Neuronal stem cell (in vitro differentiated cells): Measurements from ENCODE around the gene SPIRE2.
"Not testable (repeated sequence)": the region's sequence is repeated elsewhere in the genome, so short reads cannot be mapped to it uniquely, and the experiment has no call there.

Source experiments
- DNase-seq: peaks from one replicate; pipeline ENCODE4 v3.0.0-alpha.2; 2013; ENCODE audit warnings: low spot score
- H2AFZ ChIP-seq: one replicate; pipeline ENCODE4 v1.6.1; 2013; ENCODE audit warnings: mild to moderate bottlenecking, low read length, inconsistent platforms
- H2AK5ac ChIP-seq: 2 replicates; pipeline ENCODE4 v1.6.1; 2013; ENCODE audit warnings: low read depth, mild to moderate bottlenecking, inconsistent platforms, low read length, moderate library complexity, mixed read lengths
- H2BK120ac ChIP-seq: 2 replicates; pipeline ENCODE4 v1.6.1; 2013; ENCODE audit warnings: low read depth, mild to moderate bottlenecking, inconsistent platforms, low read length, moderate library complexity, mixed read lengths
- H2BK12ac ChIP-seq: one replicate; pipeline ENCODE4 v1.6.1; 2013; ENCODE audit warnings: low read length, inconsistent platforms
- H2BK15ac ChIP-seq: 2 replicates; pipeline ENCODE4 v1.6.1; 2013; ENCODE audit warnings: mild to moderate bottlenecking, low read length, inconsistent platforms, mixed read lengths
- H2BK5ac ChIP-seq: one replicate; pipeline ENCODE4 v1.6.1; 2013; ENCODE audit warnings: inconsistent platforms, mild to moderate bottlenecking, low read length, moderate library complexity
- H3K14ac ChIP-seq: one replicate; pipeline ENCODE4 v1.6.1; 2013; ENCODE audit warnings: low read length, inconsistent platforms
- H3K18ac ChIP-seq: 2 replicates; pipeline ENCODE4 v1.6.1; 2013; ENCODE audit warnings: low read length, inconsistent platforms
- H3K23ac ChIP-seq: 2 replicates; pipeline ENCODE4 v1.6.1; 2013; ENCODE audit warnings: low read depth, mild to moderate bottlenecking, mixed read lengths, low read length, inconsistent platforms; ENCODE audit not compliant: poor library complexity
- H3K27ac ChIP-seq: replicated peaks from 3 replicates; pipeline ENCODE4 v1.5.1; 2013; ENCODE audit warnings: low read length, inconsistent platforms
- H3K27me3 ChIP-seq, 3 experiments: 2 replicates each; pipeline ENCODE4 v1.6.1; 2013; ENCODE audit warnings: low read length in 3 of 3, mild to moderate bottlenecking in 2 of 3, inconsistent platforms in 1 of 3, low read depth in 1 of 3, mixed read lengths in 1 of 3, moderate library complexity in 1 of 3; ENCODE audit not compliant: control insufficient read depth in 3 of 3, insufficient read depth in 3 of 3
- H3K36me3 ChIP-seq, 2 donors: replicated peaks in 1 of 2; 2 replicates each; pipeline ENCODE4 v1.6.1; 2013; ENCODE audit warnings: low read length in 2 of 2; ENCODE audit not compliant: control insufficient read depth in 2 of 2, insufficient read depth in 2 of 2
- H3K4ac ChIP-seq: 2 replicates; pipeline ENCODE4 v1.6.1; 2013; ENCODE audit warnings: inconsistent platforms, mild to moderate bottlenecking, low read length, moderate library complexity
- H3K4me1 ChIP-seq, 2 donors: 1 replicate in 1 of 2; 2 replicates in 1 of 2; pipeline ENCODE4 v1.6.1; 2013; ENCODE audit warnings: low read length in 2 of 2, low read depth in 1 of 2; ENCODE audit not compliant: control insufficient read depth in 2 of 2, insufficient read depth in 1 of 2
- H3K4me2 ChIP-seq: one replicate; pipeline ENCODE4 v1.6.1; 2013; ENCODE audit warnings: mild to moderate bottlenecking, low read length, inconsistent platforms; ENCODE audit not compliant: insufficient read depth, poor library complexity, severe bottlenecking
- H3K4me3 ChIP-seq, 2 donors: 2 replicates each; pipeline ENCODE4 v1.5.1; 2013; ENCODE audit warnings: low read length in 2 of 2, mild to moderate bottlenecking in 2 of 2, inconsistent platforms in 1 of 2, moderate library complexity in 1 of 2
- H3K79me1 ChIP-seq: one replicate; pipeline ENCODE4 v1.6.1; 2013; ENCODE audit warnings: low read depth, mild to moderate bottlenecking, inconsistent platforms, low read length, moderate library complexity
- H3K9ac ChIP-seq: one replicate; pipeline ENCODE4 v1.6.1; 2013; ENCODE audit warnings: mild to moderate bottlenecking, low read depth, low read length, inconsistent platforms; ENCODE audit not compliant: poor library complexity
- H3K9me3 ChIP-seq, 2 donors: replicated peaks in 1 of 2; 2 replicates each; pipeline versions ENCODE3 to v1.6.1; 2013; ENCODE audit warnings: low read length in 2 of 2, mild to moderate bottlenecking in 2 of 2, inconsistent platforms in 1 of 2, low read depth in 1 of 2, mixed read lengths in 1 of 2, moderate library complexity in 1 of 2; ENCODE audit not compliant: control insufficient read depth in 2 of 2, insufficient read depth in 1 of 2
- H4K8ac ChIP-seq: one replicate; pipeline ENCODE4 v1.6.1; 2013; ENCODE audit warnings: low read depth, mild to moderate bottlenecking, inconsistent platforms, low read length, moderate library complexity
- H4K91ac ChIP-seq: one replicate; pipeline ENCODE4 v1.6.1; 2013; ENCODE audit warnings: low read length, low read depth, mild to moderate bottlenecking, inconsistent platforms; ENCODE audit not compliant: poor library complexity
- WGBS, 2 donors: extraction: QIAGEN DNeasy Blood & Tissue Kit; methylation state at CpG; one replicate each; pipeline ENCODE4 v1.1.7; 2013; ENCODE audit warnings: missing lambda C conversion rate in 2 of 2, mixed read lengths in 1 of 2; ENCODE audit not compliant: insufficient read length in 2 of 2, insufficient replicate concordance in 1 of 2; ENCODE audit errors: extremely low coverage in 2 of 2; 5-methylcytosine and 5-hydroxymethylcytosine counted together

The SPIRE2 gene

GRCh38 chr16:89879123-89879522 is 50.8 kb downstream of the SPIRE2 start:
- Histone ChIP-seq H3K36me3 (peaks cover 27 to 87% of the 10 kb centered on the region in 2 donors), H3K9me3 (peaks cover 2 to 11% of the 10 kb centered on the region in 2 donors), H4K91ac (peak overlapping the region; percentile 69)
- H3K14ac ChIP-seq, H3K4me1 ChIP-seq, H2AFZ ChIP-seq, H2AK5ac ChIP-seq, H3K4me3 ChIP-seq, H4K8ac ChIP-seq, H3K27ac ChIP-seq, H2BK120ac ChIP-seq, H2BK15ac ChIP-seq, H3K4ac ChIP-seq, H2BK12ac ChIP-seq, H3K18ac ChIP-seq, H3K23ac ChIP-seq, H2BK5ac ChIP-seq, H3K27me3 ChIP-seq, DNase-seq, H3K9ac ChIP-seq, H3K4me2 ChIP-seq, H3K79me1 ChIP-seq: not testable (repeated sequence)
- no CpG with 5 or more reads among the region's 28 CpGs for WGBS, 2 donors

GRCh38 chr16:89880477-89881367 is 52.4 kb downstream of the SPIRE2 start:
- H2AK5ac ChIP-seq: no peak overlapping the region
- H3K4me2 ChIP-seq: no peak overlapping the region
- H3K9me3 ChIP-seq: peaks cover 0 to 5% of the 10 kb centered on the region in 2 donors
- H3K14ac ChIP-seq: no peak overlapping the region
- no peak overlapping the region for H3K4me3 ChIP-seq
- no peaks in the 10 kb centered on the region for H3K4me1 ChIP-seq
- H3K79me1 ChIP-seq: peaks cover 2% of the 10 kb centered on the region
- no peak overlapping the region for H2BK5ac ChIP-seq
- no peak overlapping the region for H3K27ac ChIP-seq
- no peak overlapping the region for H3K18ac ChIP-seq
- H2AFZ ChIP-seq: no peak overlapping the region
- no peak overlapping the region for H2BK12ac ChIP-seq
- H3K23ac ChIP-seq: no peak overlapping the region
- WGBS, 2 donors: no CpG with 5 or more reads among the region's 18 CpGs
- no peak overlapping the region for H4K8ac ChIP-seq
- no peak overlapping the region for H3K4ac ChIP-seq
- no peak for DNase-seq
- H3K9ac ChIP-seq: no peak overlapping the region
- no peak overlapping the region for H2BK120ac ChIP-seq
- no peaks in the 10 kb centered on the region for H3K27me3 ChIP-seq
- H2BK15ac ChIP-seq: no peak overlapping the region
- H4K91ac ChIP-seq: no peak overlapping the region
- peaks cover 29 to 89% of the 10 kb centered on the region in 2 donors for H3K36me3 ChIP-seq

GRCh38 chr16:89881368-89881730 is 53.1 kb downstream of the SPIRE2 start:
- no peak overlapping the region for H3K4ac ChIP-seq
- H3K4me1 ChIP-seq: no peaks in the 10 kb centered on the region
- H3K27ac ChIP-seq: no peak overlapping the region
- H3K4me3 ChIP-seq: no peak overlapping the region
- DNase-seq: no peak
- peaks cover 2% of the 10 kb centered on the region for H3K79me1 ChIP-seq
- no peak overlapping the region for H2BK12ac ChIP-seq
- no peak overlapping the region for H3K14ac ChIP-seq
- no peak overlapping the region for H2BK120ac ChIP-seq
- no CpG with 5 or more reads among the region's 6 CpGs for WGBS, 2 donors
- no peak overlapping the region for H2AK5ac ChIP-seq
- no peak overlapping the region for H2BK15ac ChIP-seq
- no peak overlapping the region for H2AFZ ChIP-seq
- no peaks in the 10 kb centered on the region for H3K9me3 ChIP-seq
- no peak overlapping the region for H3K18ac ChIP-seq
- no peak overlapping the region for H4K91ac ChIP-seq
- H3K27me3 ChIP-seq: no peaks in the 10 kb centered on the region
- H3K23ac ChIP-seq: no peak overlapping the region
- H2BK5ac ChIP-seq: no peak overlapping the region
- no peak overlapping the region for H3K9ac ChIP-seq
- no peak overlapping the region for H4K8ac ChIP-seq
- H3K4me2 ChIP-seq: no peak overlapping the region
- H3K36me3 ChIP-seq: peaks cover 29 to 89% of the 10 kb centered on the region in 2 donors

- Histone ChIP-seq H4K91ac (no peak overlapping the region), H3K4me2 (no peak overlapping the region), H3K18ac (no peak overlapping the region), H2BK5ac (no peak overlapping the region), H2BK15ac (no peak overlapping the region), H3K79me1 (peaks cover 2% of the 10 kb centered on the region), H4K8ac (no peak overlapping the region), H3K36me3 (peaks cover 37 to 89% of the 10 kb centered on the region in 2 donors), H2AFZ (no peak overlapping the region), H3K4ac (no peak overlapping the region), H3K9me3 (no peaks in the 10 kb centered on the region), H3K27me3 (no peaks in the 10 kb centered on the region), H3K23ac (no peak overlapping the region), H2AK5ac (no peak overlapping the region), H2BK12ac (peak overlapping the region; percentile 81), H3K27ac (no peak overlapping the region), H2BK120ac (no peak overlapping the region), H3K9ac (peak overlapping the region; percentile 32), H3K14ac (no peak overlapping the region), H3K4me3 (peak overlapping the region in 1 of 2 donors; percentile 10), H3K4me1 (no peaks in the 10 kb centered on the region)
- no CpG with 5 or more reads among the region's 28 CpGs for WGBS, 2 donors
- DNase-seq: no peak
Observed at GRCh38 chr16:89883346-89884040, 55.2 kb downstream of the SPIRE2 start.
